ENCODE results near the gene EVC2.

Gene EVC2

GRCh38 chr4:5710065-5710960 is 2.0 kb upstream of the EVC2 start:
- DNase-seq = no peak

- DNase-seq = no peak
Measured at GRCh38 chr4:5709207-5709575, 832 bp upstream of the EVC2 start.

GRCh38 chr4:5707778-5708448 is 446 bp downstream of the EVC2 start:
- DNase-seq = no peak

DNA sequence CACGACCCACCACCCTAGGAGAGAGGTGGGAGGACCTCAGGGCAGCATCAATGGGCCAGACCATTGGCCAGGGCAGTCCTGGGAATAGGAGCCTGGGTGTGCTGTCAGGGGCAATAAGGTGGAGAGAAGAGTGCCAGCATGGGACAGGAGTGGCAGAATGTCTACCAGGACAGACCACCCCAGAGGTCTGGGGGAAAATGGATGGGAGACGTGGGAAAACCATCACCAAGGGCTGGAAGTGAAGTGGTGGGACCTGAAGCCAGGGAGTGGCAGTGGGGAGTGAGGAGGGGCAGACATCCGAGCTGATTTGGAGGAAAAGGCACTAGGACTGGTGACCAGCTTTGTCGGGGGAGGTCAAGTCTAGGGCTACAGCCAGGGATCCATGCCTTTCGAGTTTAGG is 993 bp downstream of the EVC2 start:
- DNase-seq = no peak

GRCh38 chr4:5706486-5707290 is 1.7 kb downstream of the EVC2 start:
- no peak for DNase-seq

GRCh38 chr4:5705647-5706320 is 2.6 kb downstream of the EVC2 start:
- no peak for DNase-seq

DNA sequence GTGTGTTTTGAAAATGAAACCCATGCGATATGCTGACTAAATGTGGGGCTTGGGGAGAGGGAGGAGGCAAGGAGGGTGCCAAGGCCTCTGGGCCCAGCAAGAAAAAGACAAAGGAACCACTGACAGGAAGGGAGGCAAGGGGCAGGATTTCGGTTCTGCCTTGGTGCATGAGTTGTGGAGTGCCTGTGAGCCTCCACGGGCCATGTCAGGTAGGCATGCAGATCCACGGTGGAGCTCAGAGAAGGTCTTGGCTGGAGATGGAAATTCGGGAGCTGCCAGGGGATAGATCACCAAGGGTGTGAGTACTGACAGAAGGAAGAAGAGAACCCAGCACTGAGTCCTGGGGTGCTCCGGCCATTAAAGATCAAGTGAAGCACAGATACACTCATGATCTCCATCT is 4.1 kb downstream of the EVC2 start:
- no peak for DNase-seq

GRCh38 chr4:5703831-5704230 is 4.5 kb downstream of the EVC2 start:
- DNase-seq = no peak

DNA sequence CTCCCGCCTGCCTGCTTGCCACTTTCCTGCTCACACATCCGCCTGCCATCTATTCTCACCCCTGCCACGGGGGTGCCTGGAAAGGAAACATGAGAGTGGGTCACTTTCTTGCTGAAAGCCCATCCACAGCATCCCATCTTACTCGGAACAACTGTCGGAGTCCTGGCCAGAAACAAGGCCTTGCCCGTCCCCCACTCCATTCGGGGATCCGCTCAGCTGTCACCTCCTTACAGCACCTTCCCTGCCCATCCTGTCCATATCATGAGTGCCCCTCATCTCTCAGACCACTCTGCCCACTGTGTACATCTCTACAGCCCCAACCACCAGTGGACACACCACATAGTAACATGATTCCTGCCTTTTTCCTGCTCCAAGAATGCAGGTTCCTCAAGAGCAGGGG is 6.4 kb downstream of the EVC2 start:
- no peak for DNase-seq

DNA sequence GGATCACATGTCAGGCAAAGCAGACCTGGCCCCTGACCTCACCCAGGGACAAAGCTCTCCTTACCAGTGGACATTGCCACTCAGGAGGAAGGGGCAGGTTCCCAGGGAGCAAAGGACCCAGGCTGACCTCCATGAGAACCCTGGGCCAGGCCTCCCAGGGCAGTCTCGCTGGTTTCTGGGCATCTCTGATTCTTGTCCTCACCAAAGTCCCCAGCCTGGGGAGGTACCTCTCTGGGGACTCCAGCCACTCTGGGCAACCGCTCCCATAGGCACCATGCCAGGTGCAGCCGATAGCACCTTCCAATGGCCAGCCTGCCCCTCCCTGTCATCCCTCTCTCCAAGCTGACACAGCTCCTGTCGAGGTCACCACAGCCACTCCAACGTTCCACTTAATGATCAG is 7.9 kb downstream of the EVC2 start:
- no peak for DNase-seq

GRCh38 chr4:5696341-5696740 is 12.0 kb downstream of the EVC2 start:
- no peak for DNase-seq

- DNase-seq = no peak
Measured at GRCh38 chr4:5693871-5694270, 14.5 kb downstream of the EVC2 start.

DNA sequence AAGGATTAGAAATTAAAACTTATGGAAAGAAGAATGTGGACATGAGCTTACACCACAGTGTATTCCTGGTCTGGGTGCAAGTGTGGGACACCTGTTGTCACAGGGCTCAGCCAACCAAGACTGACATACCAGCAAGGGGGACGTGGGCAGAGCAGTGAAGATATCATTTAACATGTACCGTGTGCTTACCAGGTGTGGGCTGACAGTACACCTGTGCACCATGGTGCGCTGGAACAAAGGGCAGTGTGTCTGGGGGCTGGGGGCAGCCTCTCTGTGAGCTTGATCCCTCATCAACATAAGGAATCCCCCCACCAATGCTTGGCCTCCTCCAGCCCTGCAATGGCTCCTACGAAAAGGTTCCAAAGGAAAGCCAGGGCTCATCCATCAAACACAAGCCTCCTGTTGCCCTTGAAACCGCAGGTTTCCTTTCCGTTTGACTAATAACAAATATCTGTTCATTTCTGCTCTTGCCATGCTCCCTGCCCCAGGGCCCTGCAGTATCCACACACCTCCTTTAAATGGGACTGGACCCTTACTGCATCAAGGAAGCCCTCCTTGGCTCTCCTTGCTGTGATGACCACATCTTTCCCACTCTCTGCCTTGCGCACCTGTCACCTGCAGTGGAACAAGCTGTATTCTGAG is 16.7 kb downstream of the EVC2 start:
- no peak for DNase-seq

DNA sequence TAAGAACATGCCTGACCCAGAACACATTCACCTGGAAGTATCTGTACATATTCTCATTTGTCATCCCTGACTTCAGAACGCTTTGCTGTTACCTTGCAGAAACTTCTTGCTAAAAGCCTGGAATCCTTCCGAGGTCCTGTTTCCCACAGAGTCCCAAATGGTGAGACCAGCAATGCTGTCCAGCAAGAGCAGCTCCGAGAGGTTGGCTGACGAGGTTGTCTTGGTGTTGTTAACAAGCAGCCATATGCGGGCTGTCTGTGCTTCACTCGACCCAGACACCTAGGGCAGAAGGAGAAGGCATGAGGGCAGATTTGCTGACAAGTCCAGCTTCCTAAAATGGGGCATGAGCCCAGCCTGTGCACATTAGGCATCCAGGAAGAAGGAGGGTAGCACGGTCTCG is 19.3 kb downstream of the EVC2 start:
- no peak for DNase-seq

GRCh38 chr4:5686338-5686737 is 22.0 kb downstream of the EVC2 start:
- DNase-seq = no peak

DNA sequence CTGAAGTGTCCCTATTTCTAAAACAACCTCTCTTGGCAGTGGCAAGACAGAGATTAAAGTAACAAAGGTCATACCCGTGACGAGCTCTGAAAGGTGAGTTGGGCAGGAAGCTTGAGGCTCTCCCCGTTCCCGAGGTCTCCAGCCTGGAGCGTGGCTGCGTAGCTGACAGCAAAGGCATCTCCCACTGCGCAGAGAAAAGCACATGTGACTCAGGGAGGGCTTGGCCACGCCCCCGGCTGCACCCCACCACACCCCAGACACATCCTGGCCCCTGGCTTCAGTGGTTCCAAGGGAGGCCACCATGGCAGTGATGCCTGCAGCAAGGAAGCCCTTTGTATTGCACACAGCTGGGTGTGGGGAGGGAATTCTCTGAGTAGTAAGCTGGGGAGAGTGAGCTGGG is 23.1 kb downstream of the EVC2 start:
- DNase-seq = no peak

- no peak for DNase-seq
Measured at GRCh38 chr4:5683566-5683965, 24.8 kb downstream of the EVC2 start.

- no peak for DNase-seq
Measured at GRCh38 chr4:5678977-5679376, 29.4 kb downstream of the EVC2 start.

DNA sequence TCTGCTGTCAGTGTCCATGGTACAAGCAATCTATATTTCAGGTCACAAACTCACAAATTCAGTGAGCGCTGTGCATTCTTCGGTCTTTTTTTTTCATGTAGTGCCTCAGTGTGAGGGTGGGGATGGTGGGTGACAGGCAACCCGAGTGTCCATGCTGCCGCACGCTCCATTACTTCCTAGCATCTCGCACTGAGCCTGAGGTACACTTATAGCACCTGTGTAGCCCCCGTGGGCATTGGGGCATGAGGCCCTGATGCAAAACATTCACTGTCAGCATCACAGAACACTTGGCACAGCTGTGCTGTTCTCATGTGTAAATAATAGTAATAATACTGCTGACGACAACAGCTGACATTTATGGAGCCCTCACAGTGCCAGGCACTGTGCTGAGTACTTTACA is 31.6 kb downstream of the EVC2 start:
- DNase-seq = no peak

GRCh38 chr4:5666741-5667140 is 41.6 kb downstream of the EVC2 start:
- DNase-seq = no peak

GRCh38 chr4:5664778-5665177 is 43.6 kb downstream of the EVC2 start:
- no peak for DNase-seq

GRCh38 chr4:5662555-5662954 is 45.8 kb downstream of the EVC2 start:
- no peak for DNase-seq

DNA sequence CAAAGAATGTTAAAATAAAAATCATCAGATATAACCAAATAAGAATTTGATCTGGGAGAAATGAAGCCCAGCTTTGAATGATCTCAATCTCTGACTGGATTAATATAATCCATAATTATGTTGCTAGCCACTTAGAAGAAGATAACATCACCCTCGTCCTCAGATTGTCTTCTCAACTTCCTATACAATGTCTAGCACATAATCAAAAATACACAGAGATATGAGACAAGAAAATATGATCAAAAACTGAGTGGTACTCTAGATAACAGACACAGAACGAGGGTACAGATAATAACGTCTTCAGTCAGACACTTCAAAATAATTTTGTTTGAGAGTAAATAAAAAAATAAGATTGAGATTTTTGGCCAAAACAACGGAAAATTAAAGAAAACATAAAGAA is 47.1 kb downstream of the EVC2 start:
- no peak for DNase-seq
